GM18507 (cell line): ENCODE measurements around the gene KCNMA1.

ENCODE experiments used
- DNase-seq: peaks from one replicate; pipeline ENCODE4 v3.0.0; 2011; ENCODE audit warnings: low read depth; ENCODE audit not compliant: insufficient read length; ENCODE audit errors: extremely low spot score
- FAIRE-seq: peaks from 2 replicates; lab custom pipeline; 2011; peaks lifted over from hg19 to GRCh38; lab: Jason Lieb, UNC

Gene KCNMA1

GRCh38 chr10:76970711-76971519 is 666.7 kb downstream of the KCNMA1 start:
- no peak for DNase-seq
- no peak for FAIRE-seq

GRCh38 chr10:76969366-76969948 is 668.2 kb downstream of the KCNMA1 start:
- no peak for FAIRE-seq
- DNase-seq: no peak

GRCh38 chr10:76968483-76968882 is 669.1 kb downstream of the KCNMA1 start:
- FAIRE-seq (no peak), DNase-seq (no peak)

- FAIRE-seq: no peak
- no peak for DNase-seq
These were observed 674.8 kb downstream of the KCNMA1 start for GRCh38 chr10:76962851-76963250.

- DNase-seq (no peak), FAIRE-seq (no peak)
These were observed 675.8 kb downstream of the KCNMA1 start for GRCh38 chr10:76961841-76962240.

GRCh38 chr10:76959111-76959510 is 678.5 kb downstream of the KCNMA1 start:
- FAIRE-seq: no peak

GRCh38 chr10:76954838-76955237 is 682.8 kb downstream of the KCNMA1 start:
- no peak for FAIRE-seq

More at GRCh38 chr10:76959111-76959510, 678.5 kb downstream of the KCNMA1 start:
- no peak for DNase-seq

GRCh38 chr10:76950354-76950753 is 687.3 kb downstream of the KCNMA1 start:
- DNase-seq: no peak
- FAIRE-seq: no peak

More at GRCh38 chr10:76954838-76955237, 682.8 kb downstream of the KCNMA1 start:
- DNase-seq: no peak

GRCh38 chr10:76946270-76946669 is 691.3 kb downstream of the KCNMA1 start:
- FAIRE-seq (no peak), DNase-seq (no peak)

- no peak for FAIRE-seq
- no peak for DNase-seq
These were observed 692.4 kb downstream of the KCNMA1 start for GRCh38 chr10:76945166-76945565.

- DNase-seq: no peak
- no peak for FAIRE-seq
These were observed 693.0 kb downstream of the KCNMA1 start for GRCh38 chr10:76944640-76945039.

- no peak for FAIRE-seq
- no peak for DNase-seq
These were observed 694.8 kb downstream of the KCNMA1 start for GRCh38 chr10:76942628-76943416.

- DNase-seq (no peak), FAIRE-seq (no peak)
These were observed 697.6 kb downstream of the KCNMA1 start for GRCh38 chr10:76939933-76940468.

- DNase-seq (no peak), FAIRE-seq (no peak)
These were observed 700.4 kb downstream of the KCNMA1 start for GRCh38 chr10:76937181-76937600.

GRCh38 chr10:76935941-76936613 is 701.5 kb downstream of the KCNMA1 start:
- DNase-seq (no peak), FAIRE-seq (no peak)

- DNase-seq (no peak), FAIRE-seq (no peak)
These were observed 709.0 kb downstream of the KCNMA1 start for GRCh38 chr10:76928565-76928964.

- DNase-seq: no peak
- FAIRE-seq: no peak
These were observed 711.8 kb downstream of the KCNMA1 start for GRCh38 chr10:76925636-76926405.

GRCh38 chr10:76922666-76923065 is 714.9 kb downstream of the KCNMA1 start:
- no peak for FAIRE-seq

More at GRCh38 chr10:76922666-76923065, 714.9 kb downstream of the KCNMA1 start:
- no peak for DNase-seq
